Tibial nerve (tissue), 4 donors: ENCODE results near the gene TBRG4.

Experiments used
- CTCF ChIP-seq, 5 experiments: fragments of 200-600 bp in 3 of 5; fragments of 450-650 bp in 2 of 5; sonication (generic) in 3 of 5; IDR thresholded peaks; one replicate each; pipeline ENCODE4 v1.5.1; 2016 to 2019; ENCODE audit warnings: antibody characterized with exemption in 5 of 5, mild to moderate bottlenecking in 3 of 5, moderate library complexity in 2 of 5
- EP300 ChIP-seq, 2 donors: sonication (generic); formaldehyde crosslinking; IDR thresholded peaks; one replicate each; pipeline ENCODE4 v1.6.1; 2017; ENCODE audit warnings: antibody characterized with exemption in 2 of 2, mild to moderate bottlenecking in 1 of 2
- POLR2A ChIP-seq, 2 donors: fragments of 450-650 bp; IDR thresholded peaks; one replicate each; pipeline ENCODE4 v1.6.1; 2017; ENCODE audit warnings: antibody characterized with exemption in 2 of 2, mild to moderate bottlenecking in 2 of 2, moderate library complexity in 2 of 2

- no peak for TF ChIP-seq CTCF (IDR thresholded peaks at IDR 0.05)
- no peak for TF ChIP-seq POLR2A (IDR thresholded peaks at IDR 0.05)
- no peak for TF ChIP-seq EP300 (IDR thresholded peaks at IDR 0.05)
These were observed 58.1 kb downstream of the TBRG4 start for GRCh38 chr7:45053401-45053800.
